IMR-90 (cell line): ENCODE measurements around the gene EDARADD. TPM values are rescaled to one million over a fixed set of nuclear protein-coding genes. Genes with fewer than 3 reads are reported as not detected.

Experiments used
- ATAC-seq: fragments of 200-7000 bp; cut with Tn5 transposase; 2 replicates; pipeline ENCODE4 v1.9.1; 2020; ENCODE audit warnings: low read depth, mild to moderate bottlenecking, moderate library complexity
- BruUV-seq: library from RNA; stranded (reverse); fragments of 400-500 nt; replicated peaks from 2 replicates; lab custom pipeline; 2021; lab: Mats Ljungman, UMichigan
- CTCF ChIA-PET: fragments of 300-600 bp; formaldehyde crosslinking; extraction: SDS; loops from one replicate; lab custom pipeline; 2021; ENCODE audit warnings: antibody characterized with exemption; lab: Yijun Ruan, JAX
- POLR2A ChIA-PET: fragments of 300-600 bp; sonication (Branson Sonifier 250); formaldehyde crosslinking; loops from one replicate; lab custom pipeline; 2022; ENCODE audit warnings: antibody characterized with exemption; ENCODE audit not compliant: unreplicated experiment; lab: Charles Lee
- DNase-seq: peaks from one replicate; pipeline ENCODE4 v3.0.0; 2013
- H2AFZ ChIP-seq: replicated peaks from 2 replicates; pipeline ENCODE3; 2013; ENCODE audit warnings: low read length, mild to moderate bottlenecking; ENCODE audit not compliant: poor library complexity
- H2AK5ac ChIP-seq: 2 replicates; pipeline ENCODE4 v1.6.1; 2013; ENCODE audit warnings: low read depth, low read length, inconsistent platforms
- H2AK9ac ChIP-seq: replicated peaks from 2 replicates; pipeline ENCODE3; 2013; ENCODE audit warnings: mild to moderate bottlenecking, low read depth, low read length, moderate library complexity; ENCODE audit not compliant: poor library complexity
- H2BK120ac ChIP-seq: 2 replicates; pipeline ENCODE4 v1.6.1; 2013; ENCODE audit warnings: low read depth, low read length, inconsistent platforms
- H2BK15ac ChIP-seq: 3 replicates; pipeline ENCODE4 v1.6.1; 2013; ENCODE audit warnings: low read depth, low read length, inconsistent platforms
- H2BK20ac ChIP-seq: 2 replicates; pipeline ENCODE4 v1.6.1; 2013; ENCODE audit warnings: low read depth, mild to moderate bottlenecking, inconsistent platforms, low read length, moderate library complexity
- H2BK5ac ChIP-seq: 2 replicates; pipeline ENCODE4 v1.6.1; 2013; ENCODE audit warnings: mild to moderate bottlenecking, low read depth, low read length, inconsistent platforms; ENCODE audit not compliant: poor library complexity, severe bottlenecking
- H3K14ac ChIP-seq: replicated peaks from 2 replicates; pipeline ENCODE4 v1.6.1; 2013; ENCODE audit warnings: low read depth, low read length, inconsistent platforms
- H3K18ac ChIP-seq: 2 replicates; pipeline ENCODE4 v1.6.1; 2013; ENCODE audit warnings: low read depth, low read length, control low read depth
- H3K23ac ChIP-seq: 2 replicates; pipeline ENCODE4 v1.6.1; 2013; ENCODE audit warnings: low read depth, low read length, inconsistent platforms
- H3K27ac ChIP-seq: 2 replicates; pipeline ENCODE4 v1.5.1; 2013; ENCODE audit warnings: mild to moderate bottlenecking, control low read depth, low read length; ENCODE audit not compliant: insufficient read depth
- H3K27me3 ChIP-seq: 2 replicates; pipeline ENCODE4 v1.6.1; 2013; ENCODE audit warnings: low read length; ENCODE audit not compliant: control insufficient read depth, insufficient read depth
- H3K36me3 ChIP-seq: 2 replicates; pipeline ENCODE4 v1.6.1; 2013; ENCODE audit warnings: low read length, mixed read lengths; ENCODE audit not compliant: control insufficient read depth, insufficient read depth
- H3K4ac ChIP-seq: 2 replicates; pipeline ENCODE4 v1.6.1; 2013; ENCODE audit warnings: low read depth, low read length, inconsistent platforms
- H3K4me1 ChIP-seq: 2 replicates; pipeline ENCODE4 v1.6.1; 2013; ENCODE audit warnings: low read length, mixed read lengths; ENCODE audit not compliant: control insufficient read depth, insufficient read depth
- H3K4me2 ChIP-seq: 2 replicates; pipeline ENCODE4 v1.6.1; 2013; ENCODE audit warnings: low read depth, mild to moderate bottlenecking, control low read depth, low read length, moderate library complexity
- H3K4me3 ChIP-seq: 2 replicates; pipeline ENCODE4 v1.5.1; 2013; ENCODE audit warnings: low read depth, mild to moderate bottlenecking, control low read depth, low read length, moderate library complexity; ENCODE audit not compliant: insufficient read depth
- H3K56ac ChIP-seq: 2 replicates; pipeline ENCODE4 v1.6.1; 2013; ENCODE audit warnings: low read length, inconsistent platforms; ENCODE audit not compliant: insufficient read depth; ENCODE audit errors: extremely low read depth
- H3K79me1 ChIP-seq, 2 experiments: 2 replicates each; pipeline ENCODE4 v1.6.1; 2013; ENCODE audit warnings: low read length in 2 of 2, inconsistent platforms in 1 of 2, low read depth in 1 of 2
- H3K9ac ChIP-seq: 2 replicates; pipeline ENCODE4 v1.6.1; 2013; ENCODE audit warnings: low read depth, low read length, control low read depth
- H3K9me1 ChIP-seq: 2 replicates; pipeline ENCODE4 v1.6.1; 2013; ENCODE audit warnings: low read length, inconsistent platforms; ENCODE audit not compliant: insufficient read depth
- H3K9me3 ChIP-seq: 2 replicates; pipeline ENCODE4 v1.6.1; 2013; ENCODE audit warnings: low read length; ENCODE audit not compliant: control insufficient read depth, insufficient read depth
- H4K20me1 ChIP-seq: 2 replicates; pipeline ENCODE4 v1.6.1; 2013; ENCODE audit warnings: low read length, inconsistent platforms; ENCODE audit not compliant: insufficient read depth
- H4K5ac ChIP-seq: 2 replicates; pipeline ENCODE4 v1.6.1; 2013; ENCODE audit warnings: mild to moderate bottlenecking, low read depth, low read length, control low read depth
- H4K8ac ChIP-seq, 2 experiments: 2 replicates each; pipeline ENCODE4 v1.6.1; 2013; ENCODE audit warnings: low read depth in 2 of 2, low read length in 2 of 2, control low read depth in 1 of 2, inconsistent platforms in 1 of 2
- H4K91ac ChIP-seq: 2 replicates; pipeline ENCODE4 v1.6.1; 2013; ENCODE audit warnings: low read depth, low read length, inconsistent platforms; ENCODE audit not compliant: insufficient read depth
- BHLHE40 ChIP-seq: fragments of 150-350 bp; IDR thresholded peaks from 2 replicates; pipeline ENCODE4 v1.6.1; 2016; ENCODE audit warnings: mild to moderate bottlenecking, low read depth, low read length
- CEBPB ChIP-seq: IDR thresholded peaks from 2 replicates; pipeline ENCODE4 v1.6.1; 2012; ENCODE audit warnings: low read depth, low read length, improper control_type of control experiment
- CHD1 ChIP-seq: IDR thresholded peaks from 2 replicates; pipeline ENCODE4 v1.6.1; 2012; ENCODE audit warnings: low read depth, low read length, improper control_type of control experiment
- CTCF ChIP-seq: conservative IDR thresholded peaks from 2 replicates; pipeline ENCODE4 v1.5.1; 2012; ENCODE audit warnings: mild to moderate bottlenecking, low read depth, low read length, improper control_type of control experiment
- ELK1 ChIP-seq: fragments of 150-350 bp; IDR thresholded peaks from 2 replicates; pipeline ENCODE4 v1.6.1; 2016; ENCODE audit warnings: low read depth, mild to moderate bottlenecking, low read length, moderate library complexity, borderline replicate concordance
- FOS ChIP-seq: fragments of 150-350 bp; IDR thresholded peaks from 2 replicates; pipeline ENCODE4 v1.6.1; 2016; ENCODE audit warnings: low read depth, low read length
- MAFK ChIP-seq: IDR thresholded peaks from 2 replicates; pipeline ENCODE4 v1.6.1; 2012; ENCODE audit warnings: low read depth, low read length, improper control_type of control experiment
- MAZ ChIP-seq: IDR thresholded peaks from 2 replicates; pipeline ENCODE4 v1.6.1; 2012; ENCODE audit warnings: low read depth, mild to moderate bottlenecking, low read length, improper control_type of control experiment, moderate library complexity, borderline replicate concordance
- MXI1 ChIP-seq: IDR thresholded peaks from 2 replicates; pipeline ENCODE4 v1.6.1; 2012; ENCODE audit warnings: low read depth, mild to moderate bottlenecking, low read length, moderate library complexity, borderline replicate concordance
- NFE2L2 ChIP-seq: fragments of 150-350 bp; IDR thresholded peaks from 2 replicates; pipeline ENCODE4 v1.6.1; 2016; ENCODE audit warnings: low read depth, mild to moderate bottlenecking, low read length
- POLR2A ChIP-seq: IDR thresholded peaks from 2 replicates; pipeline ENCODE4 v1.6.1; 2012; ENCODE audit warnings: mild to moderate bottlenecking, low read depth, low read length
- RAD21 ChIP-seq: IDR thresholded peaks from 2 replicates; pipeline ENCODE4 v1.6.1; 2012; ENCODE audit warnings: low read length, improper control_type of control experiment
- RCOR1 ChIP-seq: IDR thresholded peaks from 2 replicates; pipeline ENCODE4 v1.6.1; 2012; ENCODE audit warnings: mild to moderate bottlenecking, low read length, improper control_type of control experiment; ENCODE audit not compliant: insufficient replicate concordance
- RFX5 ChIP-seq: IDR thresholded peaks from 2 replicates; pipeline ENCODE4 v1.8.0; 2012; ENCODE audit warnings: low read depth, mild to moderate bottlenecking, low read length, moderate library complexity
- SMC3 ChIP-seq: fragments of 150-350 bp; IDR thresholded peaks from 2 replicates; pipeline ENCODE4 v1.6.1; 2016; ENCODE audit warnings: low read depth, mild to moderate bottlenecking, antibody characterized with exemption, low read length, moderate library complexity
- WGBS, 2 experiments: methylation state at CpG; one replicate each; pipeline versions ENCODE4 v1.1.5 to v1.1.7; 2013; ENCODE audit warnings: missing lambda C conversion rate in 2 of 2; ENCODE audit not compliant: insufficient read length in 1 of 2; ENCODE audit errors: extremely low coverage in 2 of 2; 5-methylcytosine and 5-hydroxymethylcytosine counted together
- dilution Hi-C: fragments of 300-500 bp; cut with HindIII; formaldehyde crosslinking; loops from one replicate; pipeline ENCODE4 v1.14.3; 2018; ENCODE audit warnings: low sequenced_read_pairs; ENCODE audit not compliant: unreplicated experiment
- in situ Hi-C: fragments of 300-500 bp; cut with MboI; formaldehyde crosslinking; loops from 3 replicates; pipeline ENCODE4 v1.14.3; 2019; ENCODE audit warnings: low sequenced_read_pairs, inconsistent platforms, mixed read lengths
- intact Hi-C: fragments of 100-400 bp; cut with micrococcal nuclease; formaldehyde crosslinking; loops from 2 replicates; pipeline ENCODE4 v1.10.0; 2022
- polyA plus RNA-seq, 3 experiments: library from polyadenylated mRNA; depleted of rRNA; stranded (reverse); fragments of >200 nt; gene quantifications; 2 replicates each; pipeline ENCODE4 v1.2.3, GENCODE V29; 2012; ENCODE audit warnings: low replicate concordance in 1 of 3
- total RNA-seq: library from RNA; depleted of rRNA; stranded (reverse); fragments of >200 nt; gene quantifications from 2 replicates; pipeline ENCODE4 v1.2.3, GENCODE V29; 2012
- TF ChIP-seq, protein P1 (sequence below): fragments of 150-350 bp; IDR thresholded peaks from 2 replicates; pipeline ENCODE4 v1.6.1; 2017; ENCODE audit warnings: mild to moderate bottlenecking, antibody characterized with exemption, low read length, low read depth

The EDARADD gene
- total and polyA plus RNA-seq, 2 of the 4 experiments (the other 2 are of a cell fraction), result not detected

DNA sequence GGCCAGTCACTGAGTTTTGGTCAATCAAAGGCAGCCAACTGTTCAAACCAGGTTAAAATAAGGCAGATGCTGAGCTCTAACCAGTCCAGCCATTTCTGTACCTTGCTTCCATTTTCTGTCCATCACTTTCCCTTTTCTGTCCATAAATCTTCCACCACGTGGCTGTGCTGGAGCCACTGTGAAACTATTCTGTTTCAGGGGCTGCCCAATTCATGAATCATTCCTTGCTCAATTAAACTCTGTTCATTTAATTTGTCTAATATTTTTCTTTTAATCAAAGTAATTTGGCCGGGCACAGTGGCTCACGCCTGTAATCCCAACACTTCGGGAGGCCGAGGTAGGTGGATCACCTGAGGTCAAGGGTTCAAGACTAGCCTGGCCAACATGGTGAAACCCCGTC is 107.0 kb downstream of the EDARADD start:
- no peak overlapping the region for H2BK20ac ChIP-seq
- no peak overlapping the region for H3K4ac ChIP-seq
- in situ Hi-C loops, result no loop called here
- intact Hi-C loops, result no loop called here
- H3K23ac ChIP-seq, result no peak overlapping the region
- ATAC-seq, result no peak
- no peak overlapping the region for H2BK5ac ChIP-seq
- H3K27ac ChIP-seq, result no peak overlapping the region
- no peaks in the 10 kb centered on the region for H4K20me1 ChIP-seq
- no peak overlapping the region for H3K9ac ChIP-seq
- CTCF ChIA-PET, result no interaction called here
- dilution Hi-C loops, result no loop called here
- H2BK120ac ChIP-seq, result no peak overlapping the region
- H3K4me2 ChIP-seq, result no peak overlapping the region
- DNase-seq, result no peak
- no TSS peak for BruUV-seq
- H4K91ac ChIP-seq, result no peak overlapping the region
- H3K9me3 ChIP-seq, result no peaks in the 10 kb centered on the region
- POLR2A ChIA-PET, result interaction anchor here (0.6 kb wide), 1 partner anchor 33 kb away, joined by 4 read pairs; no protein-coding TSS in a partner anchor
- no peak overlapping the region for H4K5ac ChIP-seq
- H3K27me3 ChIP-seq, result no peaks in the 10 kb centered on the region; the same call in 1 of the 2 replicates
- H3K79me1 ChIP-seq, result no peaks in the 10 kb centered on the region
- TF ChIP-seq CEBPB (no peak), RCOR1 (no peak), BHLHE40 (no peak), RFX5 (no peak), MAFK (no peak), FOS (no peak), RAD21 (no peak), CTCF (no peak), MXI1 (no peak), CHD1 (no peak), NFE2L2 (no peak), ELK1 (no peak), POLR2A (no peak), MAZ (no peak), SMC3 (no peak)
- TF ChIP-seq, protein P1, sequence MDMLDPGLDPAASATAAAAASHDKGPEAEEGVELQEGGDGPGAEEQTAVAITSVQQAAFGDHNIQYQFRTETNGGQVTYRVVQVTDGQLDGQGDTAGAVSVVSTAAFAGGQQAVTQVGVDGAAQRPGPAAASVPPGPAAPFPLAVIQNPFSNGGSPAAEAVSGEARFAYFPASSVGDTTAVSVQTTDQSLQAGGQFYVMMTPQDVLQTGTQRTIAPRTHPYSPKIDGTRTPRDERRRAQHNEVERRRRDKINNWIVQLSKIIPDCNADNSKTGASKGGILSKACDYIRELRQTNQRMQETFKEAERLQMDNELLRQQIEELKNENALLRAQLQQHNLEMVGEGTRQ, result no peak
- H4K8ac ChIP-seq, result no peak overlapping the region
- H2AK5ac ChIP-seq, result no peak overlapping the region
- H2AK9ac ChIP-seq, result no peak overlapping the region
- 90% methylated on average over 2 of the region's 6 CpGs; no CpG with 5 or more reads in 1 of the 2 experiments for WGBS, 2 experiments
- no peak overlapping the region for H3K4me3 ChIP-seq
- H2AFZ ChIP-seq, result no peak overlapping the region
- H2BK15ac ChIP-seq, result no peak overlapping the region
- H3K36me3 ChIP-seq, result no peaks in the 10 kb centered on the region
- peaks cover 2% of the 10 kb centered on the region; the same call in 1 of the 2 replicates for H3K4me1 ChIP-seq
- H3K18ac ChIP-seq, result no peak overlapping the region
- H3K14ac ChIP-seq, result no peak overlapping the region
- no peak overlapping the region for H3K56ac ChIP-seq
- 0 out of 2 replicates have a peak, but pooled peaks cover 4% of the 10 kb centered on the region for H3K9me1 ChIP-seq
